GM12892 (cell line): ENCODE data around the gene PLA2G15.

Experiments
- POLR2A ChIP-seq: IDR thresholded peaks from 2 replicates; pipeline ENCODE4 v1.6.1; 2011; ENCODE audit warnings: low read depth, low read length, control low read depth
- POLR2AphosphoS5 ChIP-seq: IDR thresholded peaks from 2 replicates; pipeline ENCODE4 v1.6.1; 2011; ENCODE audit warnings: low read depth, low read length, control low read depth
- TAF1 ChIP-seq: IDR thresholded peaks from 2 replicates; pipeline ENCODE4 v1.6.1; 2011; ENCODE audit warnings: low read depth, mild to moderate bottlenecking, control low read depth, low read length, borderline replicate concordance

- TF ChIP-seq TAF1, result no peak
- TF ChIP-seq POLR2AphosphoS5, result no peak
- TF ChIP-seq POLR2A, result no peak
These were observed 61.5 kb downstream of the PLA2G15 start for GRCh38 chr16:68306633-68307032.
